NCI-H526 (cell line): ENCODE measurements around the gene TAS2R31.
"Not testable (repeated sequence)": the region's sequence is repeated elsewhere in the genome, so short reads cannot be mapped to it uniquely, and the experiment has no call there.

Source experiments
- DNase-seq, 2 experiments: peaks; one replicate each; lab custom pipeline; 2025; lab: John Stamatoyannopoulos, UW

TAS2R31 gene, protein sequence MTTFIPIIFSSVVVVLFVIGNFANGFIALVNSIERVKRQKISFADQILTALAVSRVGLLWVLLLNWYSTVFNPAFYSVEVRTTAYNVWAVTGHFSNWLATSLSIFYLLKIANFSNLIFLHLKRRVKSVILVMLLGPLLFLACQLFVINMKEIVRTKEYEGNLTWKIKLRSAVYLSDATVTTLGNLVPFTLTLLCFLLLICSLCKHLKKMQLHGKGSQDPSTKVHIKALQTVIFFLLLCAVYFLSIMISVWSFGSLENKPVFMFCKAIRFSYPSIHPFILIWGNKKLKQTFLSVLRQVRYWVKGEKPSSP

DNA sequence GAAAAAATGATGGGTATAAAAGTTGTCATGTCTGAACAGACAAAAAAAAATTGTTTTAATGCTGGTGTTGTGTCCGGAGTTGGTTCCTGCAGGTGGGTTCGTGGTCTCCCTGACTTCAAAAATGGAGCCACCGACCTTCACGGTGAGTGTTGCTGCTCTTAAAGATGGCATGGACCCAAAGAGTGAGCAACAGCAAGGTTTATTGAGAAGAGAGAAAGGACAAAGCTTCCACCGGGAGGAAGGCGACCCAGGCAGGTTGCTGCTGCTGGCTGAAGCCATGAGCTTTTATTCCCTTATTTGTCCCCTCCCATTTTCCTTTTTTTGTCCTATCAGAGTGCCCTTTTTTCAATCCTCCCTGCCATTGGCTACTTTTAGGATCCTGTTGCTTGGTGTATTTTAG is at the start of gene TAS2R31:
TSS of gene TAS2R31 (minus strand) at position 101 of the 400 bp plus-strand sequence. CDS start at position 29, 72 bp downstream.
- no peak for DNase-seq

DNA sequence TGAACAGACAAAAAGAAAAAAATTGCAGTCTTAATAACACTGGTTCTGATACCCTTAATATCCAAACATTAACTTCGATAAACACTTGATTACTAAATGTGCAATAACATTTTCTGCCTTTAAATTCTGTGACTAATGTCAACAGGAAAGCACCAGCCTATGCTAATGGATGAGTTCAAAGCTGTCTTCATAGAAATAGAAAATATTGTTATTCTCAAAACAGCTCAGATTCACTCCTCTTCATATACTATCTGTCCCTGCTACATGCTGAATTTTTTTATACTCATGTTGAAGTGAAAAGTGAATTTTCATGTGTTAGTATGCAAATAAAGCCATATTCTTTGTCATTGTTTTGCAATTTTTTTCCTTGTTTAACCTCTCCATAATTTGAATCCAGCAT is 47.0 kb upstream of the TAS2R31 start:
- DNase-seq = no peak

DNA sequence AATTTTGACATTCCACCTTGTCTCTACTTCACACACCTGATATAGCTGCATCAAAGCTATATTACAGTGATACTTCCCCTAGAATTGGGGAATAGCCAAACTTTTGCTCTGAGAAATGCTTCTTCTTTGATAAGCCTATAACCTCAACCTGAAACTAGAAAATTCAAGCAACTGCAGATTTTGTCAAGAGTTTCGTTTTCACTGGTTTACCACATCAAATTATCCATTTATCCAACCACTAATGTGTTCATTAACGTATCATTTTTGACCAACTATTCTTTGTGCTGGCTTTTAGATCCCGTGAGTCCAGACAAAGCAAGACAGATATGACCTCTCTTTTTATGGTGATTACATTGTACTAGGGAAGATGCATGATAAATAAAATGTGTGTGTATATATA is 44.4 kb upstream of the TAS2R31 start:
- no peak for DNase-seq

DNA sequence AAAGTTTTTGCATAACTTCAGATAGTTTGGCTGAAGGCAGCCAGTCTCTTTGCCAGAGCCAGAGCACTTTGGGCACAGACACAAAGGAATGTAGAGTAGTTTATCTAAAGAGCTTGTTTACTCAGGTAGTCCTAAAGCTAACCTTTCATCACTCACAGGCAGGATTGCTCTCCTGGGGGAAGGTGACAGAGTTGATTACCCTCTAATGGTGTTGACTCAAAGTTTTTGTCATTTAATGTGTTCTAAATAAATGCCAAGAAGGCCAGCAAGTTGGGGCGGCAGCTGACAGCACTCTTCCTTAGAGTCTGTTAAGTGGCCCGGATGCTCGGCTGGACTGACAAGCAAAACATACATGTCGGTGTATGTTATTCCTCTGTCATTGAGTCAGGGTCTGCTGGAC is 40.2 kb upstream of the TAS2R31 start:
- no peak for DNase-seq

DNA sequence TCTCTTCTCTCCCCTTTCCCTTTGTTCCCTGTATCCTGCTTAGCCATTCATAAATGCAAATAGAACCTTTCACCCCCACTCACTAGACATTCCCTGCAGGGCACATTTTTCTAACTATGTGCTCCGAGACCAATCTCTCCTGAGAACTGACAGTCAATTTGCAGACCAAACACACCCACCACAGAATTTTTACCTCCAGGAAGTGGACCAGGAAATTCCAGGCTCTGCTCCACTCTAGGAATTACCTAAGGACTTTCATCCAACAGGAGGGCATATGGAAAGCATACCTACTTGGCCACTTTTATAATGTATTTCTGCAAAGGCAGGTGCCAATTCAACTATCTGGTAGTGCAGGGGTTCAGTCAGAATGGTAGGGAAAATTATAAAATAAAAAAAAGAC is 39.8 kb upstream of the TAS2R31 start:
- DNase-seq = no peak

DNA sequence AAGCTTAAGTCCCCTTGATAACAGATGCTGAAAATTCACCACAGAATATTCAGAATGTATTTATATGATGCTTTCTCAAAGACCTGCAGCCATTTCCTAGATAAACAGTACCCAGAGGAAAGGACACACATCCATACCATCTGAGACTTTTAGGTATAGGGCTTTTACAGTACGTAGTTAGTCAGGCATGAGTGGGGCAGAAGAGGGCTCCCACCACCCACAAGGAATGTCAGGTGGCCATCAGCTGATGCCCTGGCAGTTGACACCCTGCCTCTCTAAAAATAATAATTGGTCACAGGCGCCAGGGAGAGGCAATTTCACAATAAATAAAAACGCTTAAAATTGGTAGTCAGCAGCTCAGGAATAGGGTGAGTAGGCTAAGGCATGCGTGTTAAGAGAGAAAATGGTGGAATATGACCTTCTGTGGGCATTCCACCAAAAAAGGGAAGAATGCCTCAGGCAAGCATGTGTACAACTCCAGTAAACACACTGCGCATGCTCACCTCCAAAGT is 38.7 kb upstream of the TAS2R31 start:
- no peak for DNase-seq

DNA sequence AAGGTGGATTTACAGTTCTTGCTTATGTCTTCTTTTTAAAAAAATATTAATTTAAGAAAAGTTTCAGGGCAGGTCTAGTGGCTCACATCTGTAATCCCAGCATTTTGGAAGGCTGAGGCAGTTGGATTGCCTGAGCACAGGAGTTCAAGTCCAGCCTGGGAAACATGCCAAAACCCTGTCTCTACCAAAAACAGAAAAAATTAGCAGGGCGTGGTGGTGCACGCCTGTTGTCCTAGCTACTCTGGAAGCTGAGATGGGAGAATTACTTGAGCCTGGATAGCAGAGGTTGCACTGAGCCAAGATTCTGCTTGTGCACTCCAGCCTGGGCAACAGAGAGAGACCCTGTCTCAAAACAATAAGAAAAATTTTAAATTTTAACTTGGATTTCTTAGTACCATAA is 36.3 kb upstream of the TAS2R31 start:
- no peak for DNase-seq

DNA sequence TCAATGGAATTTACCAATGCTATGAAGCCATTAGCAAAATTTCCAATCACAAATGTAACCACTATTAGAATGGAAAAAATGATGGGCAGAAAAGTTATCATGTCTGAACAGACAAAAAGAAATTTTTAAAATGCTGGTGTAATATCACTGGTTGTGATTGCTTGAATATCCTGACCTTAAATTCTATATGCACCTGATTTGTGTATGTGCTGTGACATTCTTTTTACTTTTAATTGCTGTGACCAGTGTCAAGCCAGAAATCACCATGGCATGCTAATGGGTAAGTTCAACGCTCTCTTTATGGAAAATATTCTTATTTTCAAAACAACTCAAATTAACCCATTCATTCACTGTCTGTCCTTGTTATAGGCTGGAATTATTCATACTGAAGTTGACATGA is 31.0 kb upstream of the TAS2R31 start, which contains the start of gene TAS2R46:
TSS of gene TAS2R46 (minus strand) at position 101 of the 400 bp plus-strand sequence. CDS start at position 101, 0 bp downstream.
- not testable (repeated sequence) for DNase-seq

DNA sequence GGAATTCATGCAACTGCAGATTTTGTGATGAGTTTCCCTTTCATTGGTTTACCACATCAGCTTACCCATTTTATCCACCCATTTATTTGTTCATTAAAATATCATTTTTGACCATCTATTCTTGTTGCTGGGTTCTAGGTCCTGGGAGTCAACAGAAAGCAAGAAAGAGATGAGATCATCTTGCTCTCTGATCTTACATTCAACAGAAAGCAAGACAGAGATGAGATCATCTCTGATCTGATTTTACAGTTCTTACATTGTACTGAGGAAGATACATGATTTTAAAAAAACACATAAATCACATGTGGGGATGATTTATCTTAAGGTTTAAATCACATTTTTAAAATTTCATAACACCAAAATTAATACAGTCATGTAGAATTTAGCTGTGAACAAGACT is 28.6 kb upstream of the TAS2R31 start:
- no peak for DNase-seq

DNA sequence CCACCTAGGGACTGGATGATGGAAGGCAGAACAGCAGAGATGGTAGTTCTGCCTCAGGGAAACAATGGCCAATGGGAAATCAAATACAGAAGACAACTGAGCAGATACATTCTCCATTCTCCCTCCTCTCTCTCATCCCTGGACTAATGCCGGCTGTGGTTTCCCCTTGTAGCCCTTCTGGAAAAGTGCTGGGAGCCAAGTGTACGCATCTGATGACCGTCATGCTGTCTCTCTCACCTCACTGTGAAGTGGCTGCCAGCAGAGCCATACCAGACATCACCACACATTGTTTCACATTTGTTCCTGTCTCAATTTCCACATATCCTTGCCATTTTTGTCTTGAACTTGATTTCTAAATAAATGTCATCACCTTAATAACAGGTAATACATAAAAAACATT is 27.8 kb upstream of the TAS2R31 start:
- DNase-seq = no peak

DNA sequence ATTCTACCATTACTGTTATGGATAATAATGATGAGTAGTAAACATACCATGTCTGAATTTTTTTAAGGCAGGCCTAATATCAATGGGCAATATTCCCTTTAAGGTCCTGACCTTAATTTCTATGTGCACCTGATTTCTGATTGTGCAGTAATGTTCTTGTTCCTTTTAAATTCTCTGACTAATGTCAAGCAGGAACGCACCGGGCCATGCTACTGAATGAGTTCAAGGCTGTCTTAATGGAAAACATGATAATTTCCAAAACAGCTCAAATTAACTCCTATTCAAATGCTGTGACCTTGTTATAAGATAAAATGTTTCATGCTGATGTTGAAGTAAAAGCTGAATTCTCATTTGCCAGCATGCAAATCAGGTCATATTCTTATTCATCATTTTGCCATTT is 24.1 kb upstream of the TAS2R31 start:
- peak in 1 of 2 experiments; percentile 24 for DNase-seq

DNA sequence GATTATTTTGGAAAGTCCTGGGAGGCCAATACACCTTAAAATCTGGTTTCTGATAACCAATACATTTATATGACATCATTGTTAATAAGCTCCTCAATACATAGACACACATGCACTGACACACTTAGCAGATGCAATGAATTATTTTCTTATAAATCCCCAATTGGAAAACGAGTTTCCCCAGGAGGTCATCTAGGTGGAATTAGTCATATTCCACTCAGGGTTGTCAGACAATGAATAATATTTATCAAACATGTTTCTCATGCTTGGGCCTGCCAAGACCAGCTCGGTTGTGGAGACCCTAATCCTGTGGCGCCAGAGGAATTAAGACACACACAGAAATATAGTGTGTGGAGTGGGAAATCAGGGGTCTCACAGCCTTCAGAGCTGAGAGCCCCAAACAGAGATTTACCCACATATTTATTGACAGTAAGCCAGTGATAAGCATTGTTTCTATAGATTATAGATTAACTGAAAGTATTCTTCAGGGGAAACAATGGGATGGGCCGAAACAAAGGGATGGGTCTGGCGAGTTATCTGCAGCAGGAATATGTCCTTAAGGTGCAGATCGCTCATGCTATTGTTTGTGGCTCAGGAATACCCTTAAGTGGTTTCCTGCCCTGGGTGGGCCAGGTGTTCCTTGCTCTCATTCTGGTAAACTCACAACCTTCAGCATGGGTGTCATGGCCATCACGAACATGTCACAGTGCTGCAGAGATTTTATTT is 18.8 kb upstream of the TAS2R31 start:
- not testable (repeated sequence) for DNase-seq

DNA sequence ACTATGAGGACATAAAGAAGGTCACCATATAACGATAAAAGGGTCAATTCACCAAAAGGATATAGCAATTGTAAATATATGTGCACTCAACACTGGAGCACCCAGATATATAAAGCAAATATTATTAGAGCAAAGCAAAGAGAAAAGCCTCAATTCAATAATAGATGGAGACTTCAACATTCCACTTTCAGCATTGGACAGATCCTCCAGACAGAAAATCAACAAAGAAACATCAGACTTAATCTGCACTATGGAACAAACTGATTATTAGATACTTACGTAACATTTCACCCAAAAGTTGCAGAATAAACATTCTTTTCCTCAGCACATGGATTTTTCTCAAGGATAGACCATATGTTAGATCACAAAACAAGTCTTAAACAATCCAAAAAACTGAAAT is 10.2 kb upstream of the TAS2R31 start:
- not testable (repeated sequence) for DNase-seq

DNA sequence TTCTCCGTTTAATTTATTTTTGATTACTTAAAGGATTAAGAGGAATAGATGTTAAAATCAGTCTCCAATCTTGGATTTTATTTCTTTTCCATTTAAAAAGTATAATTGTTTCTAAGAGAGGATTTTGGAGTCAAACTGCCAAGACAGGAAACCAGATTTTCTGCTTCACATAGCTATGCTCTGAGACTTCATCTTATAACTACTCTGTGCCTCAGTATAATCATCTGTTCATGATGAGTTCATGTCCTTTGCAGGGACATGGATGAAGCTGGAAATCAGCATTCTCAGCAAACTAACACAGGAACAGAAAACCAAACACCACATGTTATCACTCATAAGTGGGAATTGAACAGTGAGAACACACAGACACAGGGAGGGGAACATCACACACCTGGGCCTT is 9.0 kb upstream of the TAS2R31 start:
- DNase-seq = no peak

DNA sequence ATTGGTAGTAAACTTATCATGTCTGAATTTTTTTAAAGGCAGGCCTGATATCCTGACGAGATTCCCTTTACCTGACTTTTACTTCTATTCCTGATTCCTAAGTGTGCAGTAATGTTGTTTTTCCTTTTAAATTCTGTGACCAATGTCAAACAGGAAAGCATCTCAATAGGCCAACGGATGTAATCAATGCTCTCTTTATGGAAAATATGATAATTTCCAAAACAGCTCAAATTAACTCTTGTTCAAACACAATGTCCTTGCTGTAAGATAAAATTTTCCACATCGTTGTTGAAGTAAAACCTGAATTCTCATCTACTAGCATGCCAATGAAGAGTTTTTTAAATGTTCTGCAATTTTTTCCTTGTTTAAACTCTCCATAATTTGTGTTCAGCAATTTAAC is 8.0 kb upstream of the TAS2R31 start:
- DNase-seq = no peak

DNA sequence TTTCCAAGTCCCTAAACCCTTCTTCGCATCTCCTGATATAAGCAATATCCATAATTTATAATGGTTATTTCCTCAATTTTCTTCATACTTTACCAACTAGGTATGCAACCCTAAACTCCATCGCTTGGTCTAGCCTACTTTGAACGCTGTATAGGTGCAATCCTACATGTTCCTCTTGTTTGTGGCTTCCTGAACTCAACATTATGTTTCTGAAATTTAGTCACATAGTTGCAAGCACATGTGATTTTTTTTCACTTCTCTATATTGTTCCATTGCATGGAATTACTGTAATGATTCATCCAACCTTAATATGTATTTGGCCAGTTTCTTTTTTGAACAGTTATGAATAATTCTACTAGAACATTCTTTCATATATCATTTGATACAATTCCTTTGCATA is 2.8 kb upstream of the TAS2R31 start:
- DNase-seq = not testable (repeated sequence)

DNA sequence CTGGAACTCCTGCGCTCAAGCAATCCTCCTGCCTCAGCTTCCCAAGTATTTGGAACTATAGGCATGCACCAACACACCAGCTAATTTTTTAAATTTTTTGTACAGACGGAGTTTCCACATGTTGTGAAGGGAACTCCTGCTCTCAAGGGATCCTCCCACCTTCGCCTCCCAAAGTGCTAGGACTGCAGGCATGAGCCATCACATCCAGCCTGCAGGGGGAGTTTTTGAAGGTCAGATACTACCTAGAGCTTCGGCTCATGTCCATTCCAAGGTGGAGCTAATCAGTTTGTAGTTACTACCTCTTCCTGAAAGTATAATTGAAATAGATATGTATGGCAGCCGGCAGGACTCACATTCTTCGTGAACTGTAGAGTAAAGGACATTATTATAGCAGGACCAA is 5.1 kb downstream of the TAS2R31 start:
- DNase-seq = no peak

DNA sequence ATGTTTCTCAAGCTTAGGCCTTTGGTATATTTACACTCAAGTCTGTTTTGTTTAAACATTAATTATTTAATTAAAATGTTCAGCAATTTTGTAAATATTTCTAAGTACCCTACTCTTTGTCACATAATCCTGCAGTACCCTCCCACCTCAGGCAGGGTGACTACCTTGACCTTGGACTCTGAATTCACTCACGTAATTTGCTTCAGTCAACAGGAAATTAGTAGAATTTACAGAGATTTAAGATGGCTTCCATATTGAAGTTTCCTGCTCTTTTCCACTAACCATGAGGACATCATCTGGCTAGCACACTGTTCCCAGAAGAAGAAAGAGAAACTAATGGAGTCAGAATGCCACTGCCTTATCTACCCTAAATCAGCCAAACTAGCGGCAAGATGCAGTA is 7.8 kb downstream of the TAS2R31 start:
- no peak for DNase-seq

DNA sequence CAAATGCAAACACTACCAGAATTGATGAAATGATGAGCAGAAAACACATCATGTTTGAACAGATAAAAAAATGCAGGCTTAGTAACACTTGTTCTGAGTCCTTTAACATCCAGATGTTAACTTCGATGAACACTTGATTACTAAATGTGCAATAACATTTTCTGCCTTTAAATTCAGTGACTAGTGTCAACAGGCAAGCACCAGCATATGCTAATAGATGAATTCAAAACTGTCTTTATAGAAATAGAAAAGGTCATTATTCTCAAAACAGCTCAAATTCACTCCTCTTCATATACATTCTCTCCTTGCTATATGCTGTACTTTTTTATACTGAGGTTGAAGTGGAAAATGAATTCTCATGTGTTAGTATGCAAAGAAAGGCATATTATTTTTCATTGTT is 8.7 kb downstream of the TAS2R31 start, which contains the start of gene TAS2R19:
TSS of gene TAS2R19 (minus strand) at position 101 of the 400 bp plus-strand sequence. CDS start at position 52, 49 bp downstream.
- DNase-seq = no peak

DNA sequence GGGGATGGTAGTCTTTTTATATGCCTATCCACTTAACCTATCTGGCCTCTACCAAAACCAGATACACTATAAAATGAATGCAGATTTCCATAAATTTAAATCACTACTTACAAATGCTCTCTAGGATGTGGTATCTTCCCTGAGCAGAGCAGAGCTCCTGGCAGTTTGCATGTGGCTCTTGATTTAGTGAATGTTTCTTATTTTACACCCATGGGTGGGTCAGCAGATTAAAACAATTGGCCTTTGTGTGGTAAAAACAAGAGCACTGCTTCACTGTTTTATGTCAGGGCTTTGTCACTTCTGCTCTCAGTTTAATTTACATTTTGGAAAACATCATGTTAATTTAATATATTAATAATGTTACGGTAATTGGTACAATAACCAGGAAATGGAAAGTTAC is 14.3 kb downstream of the TAS2R31 start:
- DNase-seq = peak; percentile 90 to 92

DNA sequence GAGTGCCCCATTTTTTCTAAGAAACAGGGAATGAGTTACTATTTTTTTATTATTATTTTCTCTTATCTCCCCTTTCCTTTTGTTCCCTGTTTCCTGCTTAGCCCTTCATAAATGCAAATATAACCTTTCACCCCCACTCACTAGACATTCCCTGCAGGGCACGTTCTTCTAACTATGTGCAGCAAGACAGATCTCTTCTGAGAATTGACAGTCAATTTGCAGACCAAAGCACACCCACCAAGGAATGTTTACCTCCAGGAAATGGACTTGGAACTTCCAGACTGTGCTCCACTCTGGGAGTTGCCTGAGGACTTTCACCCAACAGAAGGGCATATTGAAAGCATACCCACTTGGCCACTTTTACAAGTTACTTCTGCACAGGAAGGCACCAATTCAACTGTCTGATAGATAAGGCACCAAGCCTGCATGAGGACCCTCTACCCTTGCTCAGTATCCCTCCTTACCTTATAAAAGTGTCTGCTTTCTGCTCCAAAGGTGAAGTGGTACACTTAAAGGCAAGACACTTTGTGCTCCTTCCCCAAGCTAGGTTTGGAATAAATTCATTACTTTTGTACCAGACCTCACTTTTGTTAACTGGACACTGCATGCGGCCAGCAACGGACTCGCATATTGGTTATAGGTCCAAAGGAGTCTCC is 15.3 kb downstream of the TAS2R31 start:
- DNase-seq = no peak

DNA sequence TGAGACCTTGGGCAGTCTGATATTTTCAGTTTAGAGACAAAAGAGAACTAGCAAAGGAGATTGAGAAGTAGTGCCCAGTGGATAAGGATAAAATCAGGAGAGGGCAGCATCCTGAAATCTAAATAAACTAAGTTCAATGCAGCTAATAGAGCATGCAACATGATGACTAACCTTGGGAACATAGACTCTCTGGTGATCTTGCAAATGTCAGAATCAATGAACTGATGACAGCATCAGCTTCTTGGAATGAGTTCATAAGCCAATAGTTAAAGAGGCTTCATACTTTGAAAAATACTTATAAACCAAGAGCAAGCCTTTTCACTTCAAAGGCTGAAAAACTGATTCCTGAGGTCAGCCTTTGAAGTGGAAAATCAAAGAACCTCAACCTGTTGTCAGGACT is 17.0 kb downstream of the TAS2R31 start:
- DNase-seq = no peak

DNA sequence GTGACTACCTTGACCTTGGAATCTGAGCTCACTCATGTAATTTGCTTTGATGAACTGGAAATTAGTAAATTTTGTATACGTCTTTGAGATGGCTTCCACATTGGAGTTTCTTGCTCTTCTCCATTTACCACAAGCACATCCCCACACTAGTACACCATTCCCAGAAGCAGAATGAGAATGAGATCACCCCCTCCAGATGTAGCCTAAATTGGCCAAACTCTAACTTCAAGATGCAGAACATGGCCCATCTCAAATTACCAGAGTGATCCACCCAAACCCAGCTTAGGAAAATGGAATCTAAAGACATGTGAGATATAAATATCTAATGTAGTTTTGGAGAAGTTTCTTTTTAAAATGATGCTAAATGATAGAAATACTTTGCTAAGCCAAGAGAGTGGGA is 23.6 kb downstream of the TAS2R31 start:
- DNase-seq = no peak
